ENCODE measurements around the gene NTNG2.

DNA sequence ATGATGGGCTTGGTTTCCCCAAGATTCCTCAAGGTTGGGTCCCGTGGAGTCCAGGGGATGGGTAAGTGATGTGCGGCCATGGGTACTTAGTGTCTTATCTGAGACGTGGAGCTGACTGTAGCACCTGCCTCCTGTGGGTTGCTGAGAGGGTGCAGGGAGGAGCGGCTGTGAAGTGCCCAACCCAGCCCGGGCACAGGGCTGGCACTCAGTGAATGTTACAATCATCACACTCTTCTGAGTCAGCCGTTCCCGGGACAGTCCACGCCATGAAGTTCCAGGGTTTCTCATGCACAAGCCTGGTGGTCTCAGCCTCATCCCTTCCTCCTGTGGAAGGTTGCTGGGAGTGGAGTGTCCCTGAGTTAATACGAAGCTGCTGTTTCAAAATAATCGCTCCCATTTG, 29.1 kb downstream of the NTNG2 start:
- TF ChIP-seq POLR2A (IDR thresholded peaks at IDR 0.05; ENCODE audit: low read depth) (no peak), POLR2AphosphoS5 (IDR thresholded peaks at IDR 0.05) (no peak)
- TF ChIP-seq, protein P1, sequence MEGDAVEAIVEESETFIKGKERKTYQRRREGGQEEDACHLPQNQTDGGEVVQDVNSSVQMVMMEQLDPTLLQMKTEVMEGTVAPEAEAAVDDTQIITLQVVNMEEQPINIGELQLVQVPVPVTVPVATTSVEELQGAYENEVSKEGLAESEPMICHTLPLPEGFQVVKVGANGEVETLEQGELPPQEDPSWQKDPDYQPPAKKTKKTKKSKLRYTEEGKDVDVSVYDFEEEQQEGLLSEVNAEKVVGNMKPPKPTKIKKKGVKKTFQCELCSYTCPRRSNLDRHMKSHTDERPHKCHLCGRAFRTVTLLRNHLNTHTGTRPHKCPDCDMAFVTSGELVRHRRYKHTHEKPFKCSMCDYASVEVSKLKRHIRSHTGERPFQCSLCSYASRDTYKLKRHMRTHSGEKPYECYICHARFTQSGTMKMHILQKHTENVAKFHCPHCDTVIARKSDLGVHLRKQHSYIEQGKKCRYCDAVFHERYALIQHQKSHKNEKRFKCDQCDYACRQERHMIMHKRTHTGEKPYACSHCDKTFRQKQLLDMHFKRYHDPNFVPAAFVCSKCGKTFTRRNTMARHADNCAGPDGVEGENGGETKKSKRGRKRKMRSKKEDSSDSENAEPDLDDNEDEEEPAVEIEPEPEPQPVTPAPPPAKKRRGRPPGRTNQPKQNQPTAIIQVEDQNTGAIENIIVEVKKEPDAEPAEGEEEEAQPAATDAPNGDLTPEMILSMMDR (IDR thresholded peaks at IDR 0.05): no peak
